GM12801 (cell line): ENCODE data around the gene AGAP1.

Source experiments
- CTCF ChIP-seq: IDR thresholded peaks from one replicate; pipeline ENCODE4 v1.5.1; 2011; ENCODE audit warnings: control low read depth; ENCODE audit not compliant: insufficient read length; ENCODE audit errors: extremely low read depth

Gene AGAP1

DNA sequence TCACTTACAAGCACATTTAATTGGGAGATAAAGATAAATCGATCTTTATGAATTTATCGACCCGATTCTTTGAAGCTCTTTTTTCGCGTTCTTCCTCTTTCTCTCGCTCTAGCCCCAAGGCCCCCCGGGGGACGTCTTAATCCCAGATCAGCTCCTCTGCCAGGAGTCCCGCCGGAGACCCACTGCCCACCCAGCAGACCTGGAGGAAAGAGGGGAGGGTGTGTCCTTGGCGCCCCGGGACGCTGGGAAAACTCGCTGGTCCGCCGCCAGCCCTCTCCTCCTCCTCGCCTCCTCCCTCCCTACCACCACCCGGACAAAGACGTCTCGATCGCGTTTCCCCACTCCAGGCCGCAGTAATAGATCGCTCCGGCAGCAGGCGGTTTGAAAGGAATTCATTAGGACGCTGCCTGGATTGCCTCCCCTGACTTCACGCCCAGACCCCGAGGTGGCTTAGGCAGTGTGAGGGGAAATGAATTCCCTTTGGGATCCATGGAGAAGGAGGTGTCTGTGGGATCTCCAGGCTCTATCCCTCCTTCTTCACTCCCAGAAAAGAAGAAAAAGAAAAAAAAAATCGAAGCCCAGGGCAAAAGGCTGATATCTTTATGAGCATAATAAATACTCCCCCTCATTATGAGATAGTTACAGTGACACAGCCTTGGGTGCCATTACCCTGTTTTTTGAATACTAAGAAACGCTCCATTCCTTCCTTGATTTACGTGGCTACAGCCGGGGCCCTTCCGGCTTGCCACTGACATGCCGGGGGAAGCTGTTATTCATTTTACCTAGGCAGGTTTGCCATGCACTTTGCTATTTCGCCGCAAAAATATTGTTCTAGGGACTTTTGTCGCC is 676.1 kb downstream of the AGAP1 start:
- TF ChIP-seq CTCF, result no peak

- TF ChIP-seq CTCF, result no peak
These were observed 676.8 kb downstream of the AGAP1 start for GRCh38 chr2:236170590-236171165.

DNA sequence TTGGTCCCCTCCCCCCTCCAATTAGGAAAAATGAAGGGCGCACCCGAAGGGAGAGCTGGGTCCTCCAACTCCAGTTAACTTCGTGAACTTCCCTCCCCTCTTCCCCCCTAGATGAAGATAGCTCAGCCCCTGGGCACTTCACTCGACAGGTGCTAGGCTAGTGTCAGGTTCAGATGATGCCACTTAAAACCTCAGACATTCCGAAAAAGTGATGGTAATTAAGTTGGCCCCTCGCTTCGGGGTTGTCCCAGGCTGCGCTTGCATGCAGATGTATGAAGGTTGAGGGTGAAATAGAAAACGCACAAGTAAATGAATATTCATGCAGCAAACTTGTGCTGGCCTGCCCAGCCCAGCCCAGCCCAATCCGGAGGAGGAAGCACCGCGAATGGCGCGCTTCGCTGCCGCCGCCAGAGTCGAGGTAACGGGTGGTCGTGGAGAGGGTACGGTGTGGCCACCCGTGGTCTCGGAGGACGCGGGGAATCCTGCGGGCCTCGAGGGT is 677.4 kb downstream of the AGAP1 start:
- TF ChIP-seq CTCF, result no peak

GRCh38 chr2:236171680-236172254 is 677.9 kb downstream of the AGAP1 start:
- TF ChIP-seq CTCF, result no peak

- TF ChIP-seq CTCF, result no peak
These were observed 678.6 kb downstream of the AGAP1 start for GRCh38 chr2:236172255-236173035.

DNA sequence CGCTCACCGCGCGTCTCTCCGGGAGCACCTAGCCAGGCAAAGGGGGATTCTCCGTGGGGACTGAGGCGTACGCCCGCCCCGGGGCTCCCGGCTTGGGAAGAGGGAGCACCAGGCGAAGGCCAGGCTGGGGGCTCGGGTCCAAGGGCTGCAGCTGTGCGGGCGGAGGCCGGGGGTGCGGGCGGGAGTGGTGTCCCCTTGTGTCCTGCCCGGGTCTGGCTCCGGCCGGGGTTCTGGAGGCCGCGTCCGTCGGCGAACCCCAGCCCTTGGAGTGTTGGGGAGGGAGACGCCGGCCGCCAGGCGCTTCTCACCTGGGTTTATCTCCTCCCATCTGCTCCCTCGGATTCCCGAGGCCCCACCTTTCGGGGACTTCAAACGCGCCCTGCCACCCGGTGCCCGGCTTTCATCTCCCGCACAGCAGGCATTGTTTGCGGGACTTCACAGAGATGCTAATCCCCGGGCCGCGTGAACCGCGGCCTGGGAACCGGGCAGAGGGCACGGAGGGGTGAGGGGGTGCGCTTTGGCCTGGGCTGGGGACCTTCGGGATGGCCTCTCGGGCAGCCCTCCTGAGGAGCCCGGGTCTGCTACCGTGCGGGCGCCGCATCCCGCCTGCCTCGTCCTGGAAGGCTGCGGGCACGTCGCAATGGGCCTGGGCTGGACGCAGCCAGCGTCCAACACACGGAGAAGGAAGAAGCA is 679.3 kb downstream of the AGAP1 start:
- no peak for TF ChIP-seq CTCF
